NB4 (cell line): ENCODE measurements around the gene FMOD.

Source experiments
- MYC ChIP-seq: IDR thresholded peaks from 2 replicates; pipeline ENCODE4 v1.6.1; 2011; ENCODE audit warnings: low read depth, low read length
- POLR2A ChIP-seq: IDR thresholded peaks from 2 replicates; pipeline ENCODE4 v1.6.1; 2011; ENCODE audit warnings: mild to moderate bottlenecking; ENCODE audit not compliant: insufficient read length; ENCODE audit errors: extremely low read depth
- TF ChIP-seq, protein P1 (sequence below): IDR thresholded peaks from one replicate; pipeline ENCODE4 v1.5.1; 2012; ENCODE audit warnings: low read depth, low read length
- TF ChIP-seq, protein P2 (sequence below): IDR thresholded peaks from 2 replicates; pipeline ENCODE4 v1.6.1; 2011; ENCODE audit warnings: low read depth, low read length

DNA sequence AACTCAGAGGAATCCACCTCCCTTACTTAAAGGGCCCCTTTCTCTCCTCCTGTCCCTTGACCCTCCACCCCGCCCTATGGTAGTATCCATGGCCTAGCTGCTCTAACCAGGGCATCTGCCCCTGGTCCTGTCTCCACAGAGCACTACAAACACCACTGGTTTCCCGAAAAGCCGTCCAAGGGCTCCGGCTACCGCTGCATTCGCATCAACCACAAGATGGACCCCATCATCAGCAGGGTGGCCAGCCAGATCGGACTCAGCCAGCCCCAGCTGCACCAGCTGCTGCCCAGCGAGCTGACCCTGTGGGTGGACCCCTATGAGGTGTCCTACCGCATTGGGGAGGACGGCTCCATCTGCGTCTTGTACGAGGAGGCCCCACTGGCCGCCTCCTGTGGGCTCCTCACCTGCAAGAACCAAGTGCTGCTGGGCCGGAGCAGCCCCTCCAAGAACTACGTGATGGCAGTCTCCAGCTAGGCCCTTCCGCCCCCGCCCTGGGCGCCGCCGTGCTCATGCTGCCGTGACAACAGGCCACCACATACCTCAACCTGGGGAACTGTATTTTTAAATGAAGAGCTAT is 43.9 kb downstream of the FMOD start:
- TF ChIP-seq, protein P1, sequence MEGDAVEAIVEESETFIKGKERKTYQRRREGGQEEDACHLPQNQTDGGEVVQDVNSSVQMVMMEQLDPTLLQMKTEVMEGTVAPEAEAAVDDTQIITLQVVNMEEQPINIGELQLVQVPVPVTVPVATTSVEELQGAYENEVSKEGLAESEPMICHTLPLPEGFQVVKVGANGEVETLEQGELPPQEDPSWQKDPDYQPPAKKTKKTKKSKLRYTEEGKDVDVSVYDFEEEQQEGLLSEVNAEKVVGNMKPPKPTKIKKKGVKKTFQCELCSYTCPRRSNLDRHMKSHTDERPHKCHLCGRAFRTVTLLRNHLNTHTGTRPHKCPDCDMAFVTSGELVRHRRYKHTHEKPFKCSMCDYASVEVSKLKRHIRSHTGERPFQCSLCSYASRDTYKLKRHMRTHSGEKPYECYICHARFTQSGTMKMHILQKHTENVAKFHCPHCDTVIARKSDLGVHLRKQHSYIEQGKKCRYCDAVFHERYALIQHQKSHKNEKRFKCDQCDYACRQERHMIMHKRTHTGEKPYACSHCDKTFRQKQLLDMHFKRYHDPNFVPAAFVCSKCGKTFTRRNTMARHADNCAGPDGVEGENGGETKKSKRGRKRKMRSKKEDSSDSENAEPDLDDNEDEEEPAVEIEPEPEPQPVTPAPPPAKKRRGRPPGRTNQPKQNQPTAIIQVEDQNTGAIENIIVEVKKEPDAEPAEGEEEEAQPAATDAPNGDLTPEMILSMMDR, result no peak
- TF ChIP-seq POLR2A (no peak), MYC (no peak)
- TF ChIP-seq, protein P2, sequence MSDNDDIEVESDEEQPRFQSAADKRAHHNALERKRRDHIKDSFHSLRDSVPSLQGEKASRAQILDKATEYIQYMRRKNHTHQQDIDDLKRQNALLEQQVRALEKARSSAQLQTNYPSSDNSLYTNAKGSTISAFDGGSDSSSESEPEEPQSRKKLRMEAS, result no peak
